ENCODE data around the gene UMAD1. TPM values are rescaled to one million over a fixed set of nuclear protein-coding genes. Genes with fewer than 3 reads are reported as not detected.

UMAD1 gene
- total RNA-seq (2022; extraction: Qiagen RNA extraction; ENCODE audit: low read depth), result 10.3 to 12.0 TPM (median 11.7 TPM) in 5 replicates

GRCh38 chr7:7640221-7641128 lies at the start of gene UMAD1:
UMAD1 (plus strand) TSS chr7:7640752; CDS start chr7:7673372, 32,620 bp downstream.

GRCh38 chr7:7718492-7718891 lies 77.9 kb downstream of the UMAD1 start, which contains the start of gene RPA3:
RPA3 (minus strand) TSS chr7:7718607; CDS start chr7:7640418, 78,189 bp downstream.

Other genes starting within 250 kb of the UMAD1 start
- 0.33 to 1.0 TPM (median 0.65 TPM) in 5 replicates for gene COL28A1, start 104.9 kb upstream of the UMAD1 start, total RNA-seq (2022; extraction: Qiagen RNA extraction; ENCODE audit: low read depth)
- gene MIOS, start 73.9 kb upstream of the UMAD1 start, total RNA-seq (2022; extraction: Qiagen RNA extraction; ENCODE audit: low read depth), result 16.7 to 21.2 TPM (median 18.9 TPM) in 5 replicates
- gene RPA3, start 77.9 kb downstream of the UMAD1 start, total RNA-seq (2022; extraction: Qiagen RNA extraction; ENCODE audit: low read depth), result 82.0 to 105 TPM (median 102 TPM) in 5 replicates